B cell (primary cell): ENCODE results near the gene CTSL. TPM values are rescaled to one million over a fixed set of nuclear protein-coding genes. Genes with fewer than 3 reads are reported as not detected.

Source experiments
- ATAC-seq: fragments of 200-7000 bp; cut with Tn5 transposase; one replicate; pipeline ENCODE4 v1.10.0; 2021; ENCODE audit warnings: low read depth, mild to moderate bottlenecking, moderate number of reproducible peaks, moderate library complexity
- CTCF ChIA-PET: fragments of 350-600 bp; sonication (Branson Sonifier 250); formaldehyde crosslinking; loops from one replicate; lab custom pipeline; 2021; ENCODE audit warnings: antibody characterized with exemption, inconsistent platforms; lab: Charles Lee
- POLR2A ChIA-PET: fragments of 350-600 bp; sonication (Branson Sonifier 250); formaldehyde crosslinking; loops from one replicate; lab custom pipeline; 2021; ENCODE audit warnings: antibody characterized with exemption; lab: Charles Lee
- DNase-seq: peaks from one replicate; pipeline ENCODE4 v3.0.0; 2013
- H2AFZ ChIP-seq: 2 replicates; pipeline ENCODE4 v1.6.1; 2012; ENCODE audit warnings: mild to moderate bottlenecking, low read depth, low read length; ENCODE audit not compliant: insufficient read depth, poor library complexity, severe bottlenecking
- H3K27ac ChIP-seq, 2 donors: 1 replicate in 1 of 2; 2 replicates in 1 of 2; pipeline ENCODE4 v1.5.1; 2012 to 2013; ENCODE audit warnings: low read length in 2 of 2, mild to moderate bottlenecking in 2 of 2, moderate library complexity in 1 of 2
- H3K27me3 ChIP-seq, 4 experiments: fragments of 200-600 bp in 1 of 4; sonication (generic) in 1 of 4; replicated peaks in 1 of 4; 1 replicate in 2 of 4; 2 replicates in 2 of 4; pipeline versions ENCODE4 v1.6.1 to v1.7.0; 2013 to 2016; ENCODE audit warnings: low read length in 3 of 4, mild to moderate bottlenecking in 2 of 4, mixed read lengths in 1 of 4, moderate library complexity in 1 of 4; ENCODE audit not compliant: insufficient read depth in 4 of 4, control insufficient read depth in 3 of 4; ENCODE audit errors: control extremely low read depth in 1 of 4
- H3K36me3 ChIP-seq, 2 experiments: replicated peaks in 1 of 2; 1 replicate in 1 of 2; 2 replicates in 1 of 2; pipeline versions ENCODE4 v1.6.1 to v1.7.1; 2013; ENCODE audit warnings: low read length in 1 of 2; ENCODE audit not compliant: insufficient read depth in 2 of 2, control insufficient read depth in 1 of 2; ENCODE audit errors: control extremely low read depth in 1 of 2, extremely low read depth in 1 of 2
- H3K4me1 ChIP-seq, 2 donors: fragments of 200-600 bp in 1 of 2; sonication (generic) in 1 of 2; 1 replicate in 1 of 2; 2 replicates in 1 of 2; pipeline versions ENCODE4 v1.5.1 to v1.6.1; 2013 to 2017; ENCODE audit warnings: low read length in 2 of 2; ENCODE audit not compliant: control insufficient read depth in 2 of 2, insufficient read depth in 2 of 2
- H3K4me2 ChIP-seq: replicated peaks from 2 replicates; pipeline ENCODE3; 2012; ENCODE audit warnings: mild to moderate bottlenecking, low read depth, low read length; ENCODE audit not compliant: poor library complexity, severe bottlenecking
- H3K4me3 ChIP-seq, 5 experiments: fragments of 200-600 bp in 1 of 5; sonication (generic) in 1 of 5; 1 replicate in 3 of 5; 2 replicates in 2 of 5; pipeline versions ENCODE4 v1.5.1 to v1.7.0; 2011 to 2016; ENCODE audit warnings: low read length in 4 of 5, mild to moderate bottlenecking in 4 of 5, low read depth in 2 of 5, control low read depth in 1 of 5, moderate library complexity in 1 of 5; ENCODE audit not compliant: insufficient read depth in 1 of 5; ENCODE audit errors: control extremely low read depth in 1 of 5, extremely low read depth in 1 of 5
- H3K79me2 ChIP-seq: fragments of 200-600 bp; sonication (generic); one replicate; pipeline ENCODE4 v1.6.0; 2016; ENCODE audit warnings: low read length; ENCODE audit not compliant: control insufficient read depth, insufficient read depth
- H3K9ac ChIP-seq: fragments of 200-600 bp; sonication (generic); 2 replicates; pipeline ENCODE4 v1.6.1; 2017; ENCODE audit warnings: mild to moderate bottlenecking, low read length, moderate library complexity
- H3K9me3 ChIP-seq, 3 donors: one replicate each; pipeline versions ENCODE4 v1.6.1 to v1.7.1; 2013; ENCODE audit warnings: low read length in 2 of 3; ENCODE audit not compliant: control insufficient read depth in 2 of 3, insufficient read depth in 1 of 3; ENCODE audit errors: control extremely low read depth in 1 of 3
- H4K20me1 ChIP-seq: 2 replicates; pipeline ENCODE4 v1.6.0; 2012; ENCODE audit warnings: mild to moderate bottlenecking, low read length; ENCODE audit not compliant: insufficient read depth, control insufficient read depth, poor library complexity, severe bottlenecking
- H3K27ac Mint-ChIP-seq: one replicate; pipeline ENCODE4 v1.8.0; 2021; ENCODE audit warnings: mixed read lengths
- H3K27me3 Mint-ChIP-seq: one replicate; pipeline ENCODE4 v1.8.0; 2021; ENCODE audit warnings: mixed read lengths
- H3K4me1 Mint-ChIP-seq: one replicate; pipeline ENCODE4 v1.8.0; 2021; ENCODE audit warnings: mixed read lengths
- H3K4me3 Mint-ChIP-seq: one replicate; pipeline ENCODE4 v1.8.0; 2021; ENCODE audit warnings: mixed read lengths
- H3K9me3 Mint-ChIP-seq: one replicate; pipeline ENCODE4 v1.8.0; 2022; ENCODE audit warnings: mixed read lengths; ENCODE audit not compliant: insufficient read depth
- EZH2 ChIP-seq: IDR thresholded peaks from 2 replicates; pipeline ENCODE4 v1.6.1; 2012; ENCODE audit warnings: borderline replicate concordance, low read depth, mild to moderate bottlenecking, moderate library complexity, low read length; ENCODE audit not compliant: insufficient read depth, poor library complexity, severe bottlenecking
- WGBS: methylation state at CpG from one replicate; pipeline ENCODE4 v1.1.5; 2013; ENCODE audit warnings: missing lambda C conversion rate; ENCODE audit not compliant: insufficient coverage; 5-methylcytosine and 5-hydroxymethylcytosine counted together
- intact Hi-C: fragments of 100-400 bp; cut with micrococcal nuclease; formaldehyde crosslinking; loops from one replicate; pipeline ENCODE4 v1.10.0; 2022
- polyA plus RNA-seq: library from polyadenylated mRNA; depleted of rRNA; stranded (reverse); fragments of >200 nt; gene quantifications from 2 replicates; pipeline ENCODE4 v1.2.3, GENCODE V29; 2012
- total RNA-seq, 2 donors: library from RNA; stranded (reverse); fragments of 120-200 nt in 1 of 2; gene quantifications; 1 replicate in 1 of 2; 2 replicates in 1 of 2; pipeline versions ENCODE4 v1.2.3 to v1.2.4, GENCODE V29; 2013 to 2022
- TF ChIP-seq, protein P1 (sequence below): fragments of 200-600 bp; IDR thresholded peaks from one replicate; pipeline ENCODE4 v1.8.0; 2022; ENCODE audit warnings: antibody characterized with exemption, mild to moderate bottlenecking

CTSL gene
- total and polyA plus RNA-seq, 2 donors (not counting 1 experiment from before 2014, with no cell fraction given), result 0.13 to 0.74 TPM

DNA sequence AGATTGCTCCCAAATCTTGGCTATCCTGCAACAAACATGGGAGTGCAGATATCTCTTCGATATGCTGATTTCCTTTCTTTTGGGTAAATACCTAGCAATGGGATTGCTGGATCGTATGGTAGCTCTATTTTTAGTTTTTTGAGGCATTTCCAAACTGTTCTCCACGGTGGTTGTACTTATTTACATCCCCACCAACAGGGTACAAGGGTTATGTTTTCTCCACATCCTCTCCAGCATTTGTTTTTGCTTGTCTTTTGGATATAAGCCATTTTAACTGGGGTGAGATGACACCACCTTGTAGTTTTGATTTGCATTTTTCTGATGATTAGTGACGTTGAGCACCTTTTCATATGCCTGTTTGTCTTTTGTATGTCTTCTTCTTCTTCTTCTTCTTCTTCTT lies 20.3 kb downstream of the CTSL start:
- H3K9me3 ChIP-seq, result peaks cover 0 to 3% (median 0%) of the 10 kb centered on the region in 3 donors
- H3K36me3 ChIP-seq, result no peaks in the 10 kb centered on the region
- intact Hi-C loops, result no loop called here
- no peak overlapping the region for H3K27ac Mint-ChIP-seq
- no peak overlapping the region for H3K4me3 Mint-ChIP-seq
- peaks cover 3% of the 10 kb centered on the region for H3K27me3 Mint-ChIP-seq
- H3K9ac ChIP-seq, result no peak overlapping the region
- H3K4me2 ChIP-seq, result no peak overlapping the region
- H3K4me1 ChIP-seq, result no peaks in the 10 kb centered on the region
- ATAC-seq, result no peak
- no peak for DNase-seq
- H3K9me3 Mint-ChIP-seq, result peaks cover 2% of the 10 kb centered on the region
- H3K79me2 ChIP-seq, result no peaks in the 10 kb centered on the region
- H2AFZ ChIP-seq, result no peak overlapping the region
- no CpG with 5 or more reads among the region's 4 CpGs for WGBS
- no peaks in the 10 kb centered on the region for H4K20me1 ChIP-seq
- TF ChIP-seq EZH2, result no peak
- TF ChIP-seq, protein P1, sequence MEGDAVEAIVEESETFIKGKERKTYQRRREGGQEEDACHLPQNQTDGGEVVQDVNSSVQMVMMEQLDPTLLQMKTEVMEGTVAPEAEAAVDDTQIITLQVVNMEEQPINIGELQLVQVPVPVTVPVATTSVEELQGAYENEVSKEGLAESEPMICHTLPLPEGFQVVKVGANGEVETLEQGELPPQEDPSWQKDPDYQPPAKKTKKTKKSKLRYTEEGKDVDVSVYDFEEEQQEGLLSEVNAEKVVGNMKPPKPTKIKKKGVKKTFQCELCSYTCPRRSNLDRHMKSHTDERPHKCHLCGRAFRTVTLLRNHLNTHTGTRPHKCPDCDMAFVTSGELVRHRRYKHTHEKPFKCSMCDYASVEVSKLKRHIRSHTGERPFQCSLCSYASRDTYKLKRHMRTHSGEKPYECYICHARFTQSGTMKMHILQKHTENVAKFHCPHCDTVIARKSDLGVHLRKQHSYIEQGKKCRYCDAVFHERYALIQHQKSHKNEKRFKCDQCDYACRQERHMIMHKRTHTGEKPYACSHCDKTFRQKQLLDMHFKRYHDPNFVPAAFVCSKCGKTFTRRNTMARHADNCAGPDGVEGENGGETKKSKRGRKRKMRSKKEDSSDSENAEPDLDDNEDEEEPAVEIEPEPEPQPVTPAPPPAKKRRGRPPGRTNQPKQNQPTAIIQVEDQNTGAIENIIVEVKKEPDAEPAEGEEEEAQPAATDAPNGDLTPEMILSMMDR, result no peak
- H3K27ac ChIP-seq, result no peak overlapping the region
- no peak overlapping the region for H3K4me3 ChIP-seq
- H3K4me1 Mint-ChIP-seq, result no peaks in the 10 kb centered on the region
- no peaks in the 10 kb centered on the region for H3K27me3 ChIP-seq
- POLR2A ChIA-PET, result no interaction called here
- CTCF ChIA-PET, result no interaction called here

DNA sequence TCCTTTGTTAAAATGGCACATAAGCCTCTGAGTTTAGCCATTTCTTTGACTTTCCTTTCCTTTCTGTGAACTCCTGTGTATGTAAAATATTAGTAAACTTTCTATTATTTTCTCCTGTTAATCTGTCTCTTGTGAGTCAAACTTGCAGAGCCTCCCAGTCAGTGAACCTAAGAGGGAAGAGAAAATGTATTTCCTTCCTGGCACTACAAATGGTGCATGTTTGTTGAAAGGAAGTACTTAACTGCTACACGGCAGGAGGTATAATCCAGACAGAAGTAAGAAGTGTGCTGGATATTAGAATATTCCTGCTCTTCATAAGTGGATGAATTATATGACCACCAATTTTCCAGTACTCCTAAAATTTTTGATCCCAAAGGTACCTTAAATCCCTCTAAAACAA lies 23.0 kb downstream of the CTSL start:
- Histone ChIP-seq H3K4me3 (no peak overlapping the region), H3K9me3 (peaks cover 0 to 3% (median 0%) of the 10 kb centered on the region in 3 donors), H3K79me2 (no peaks in the 10 kb centered on the region), H2AFZ (no peak overlapping the region), H4K20me1 (no peaks in the 10 kb centered on the region), H3K9ac (no peak overlapping the region), H3K27me3 (no peaks in the 10 kb centered on the region), H3K36me3 (no peaks in the 10 kb centered on the region), H3K4me1 (no peaks in the 10 kb centered on the region), H3K27ac (no peak overlapping the region), H3K4me2 (no peak overlapping the region)
- Mint-ChIP-seq H3K27me3 (peaks cover 3% of the 10 kb centered on the region), H3K4me3 (no peak overlapping the region), H3K4me1 (no peaks in the 10 kb centered on the region), H3K9me3 (peaks cover 5% of the 10 kb centered on the region), H3K27ac (no peak overlapping the region)
- intact Hi-C loops, result no loop called here
- WGBS, result no CpG with 5 or more reads among the region's 1 CpG
- DNase-seq (no peak), ATAC-seq (no peak)
- TF ChIP-seq, protein P1, result no peak
- no peak for TF ChIP-seq EZH2
- ChIA-PET POLR2A (no interaction called here), CTCF (no interaction called here)
